ENCODE results near the gene ANKRD29.

DNA sequence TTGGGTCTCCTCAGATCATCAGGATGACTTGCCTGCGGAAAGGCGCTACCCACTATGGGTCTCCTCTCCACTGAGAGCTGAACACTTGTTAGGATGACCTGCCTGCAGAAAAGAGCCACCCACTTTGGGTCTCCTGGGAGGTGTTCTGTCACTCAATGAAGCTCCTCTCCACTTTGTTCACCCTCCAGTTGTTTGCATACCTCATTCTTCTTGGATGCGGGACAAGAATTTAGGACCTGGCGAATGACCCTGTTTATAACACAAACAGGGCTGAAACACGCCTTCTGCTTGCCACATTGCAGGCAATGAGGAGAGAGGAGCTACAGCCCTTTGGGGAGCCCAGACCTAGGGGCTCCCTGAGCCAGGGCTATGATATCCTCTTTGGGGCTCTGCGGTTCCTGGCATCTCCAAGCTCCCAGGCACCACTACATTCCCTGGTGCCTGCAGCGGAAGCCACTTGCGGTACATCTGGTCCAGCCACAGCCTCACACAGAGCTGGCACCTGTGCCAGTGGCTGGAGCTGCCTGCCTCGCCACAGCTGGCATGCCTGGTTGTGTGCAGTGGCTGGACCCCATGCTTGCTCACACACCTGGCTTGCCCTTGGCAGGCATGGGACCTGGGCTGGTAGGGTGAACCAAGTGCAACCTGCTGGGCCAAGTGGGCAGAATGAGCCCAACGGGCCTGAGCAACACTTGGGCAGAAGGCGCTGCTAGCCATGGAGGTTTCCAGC, 20.6 kb downstream of the ANKRD29 start:
- TF ChIP-seq CEBPB (IDR thresholded peaks at IDR 0.05; ENCODE audit: low read depth, low read length) (no peak), FOS (IDR thresholded peaks at IDR 0.05; ENCODE audit: low read depth, low read length) (no peak)

Measured in IMR-90 (cell line).